GM12874 (cell line): Measurements from ENCODE around the gene RBM47.

Experiments
- CTCF ChIP-seq: IDR thresholded peaks from 2 replicates; pipeline ENCODE4 v1.5.1; 2011; ENCODE audit warnings: low read depth, mild to moderate bottlenecking, control low read depth, low read length, moderate library complexity; ENCODE audit not compliant: insufficient read depth

The RBM47 gene

GRCh38 chr4:40621592-40622512 lies 7.8 kb downstream of the RBM47 start:
- TF ChIP-seq CTCF: no peak

- TF ChIP-seq CTCF: no peak
These were observed 8.5 kb downstream of the RBM47 start for GRCh38 chr4:40621229-40621591.

DNA sequence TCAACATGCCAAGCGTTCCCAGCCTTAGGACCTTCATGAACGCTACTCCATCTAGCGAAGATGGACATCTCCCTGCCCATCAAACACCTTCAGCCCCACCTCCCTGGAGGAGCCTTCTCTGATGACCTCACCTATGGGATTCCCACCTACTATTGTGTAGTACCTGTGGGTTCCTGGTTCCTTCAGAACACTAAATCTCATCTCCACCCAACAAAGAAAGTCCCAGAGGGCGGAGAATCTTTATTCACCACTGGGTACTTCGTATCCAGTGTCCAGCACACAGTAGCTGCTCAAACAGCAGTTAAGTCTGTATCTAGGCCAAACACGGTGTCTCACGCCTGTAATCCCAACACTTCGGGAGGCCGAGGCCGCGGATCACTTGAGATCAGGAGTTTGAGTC lies 10.1 kb downstream of the RBM47 start:
- no peak for TF ChIP-seq CTCF

DNA sequence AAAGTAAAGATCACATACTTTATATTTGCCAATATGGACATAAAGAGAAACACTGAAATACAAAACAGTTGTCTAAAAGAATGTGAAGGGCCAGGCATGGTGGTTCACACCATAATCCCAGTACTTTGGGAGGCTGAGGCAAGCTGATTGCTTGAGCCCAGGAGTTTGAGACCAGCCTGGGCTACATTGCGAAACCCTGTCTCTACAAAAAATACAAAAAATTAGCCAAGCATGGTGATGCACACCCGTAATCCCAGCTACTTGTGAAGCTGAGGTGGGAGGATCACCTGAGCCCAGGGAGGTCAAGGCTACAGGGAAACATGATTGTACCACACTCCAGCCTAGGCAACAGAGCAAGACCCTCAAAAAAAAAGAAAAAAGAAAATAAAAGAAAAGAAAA lies 11.8 kb downstream of the RBM47 start:
- TF ChIP-seq CTCF: no peak

DNA sequence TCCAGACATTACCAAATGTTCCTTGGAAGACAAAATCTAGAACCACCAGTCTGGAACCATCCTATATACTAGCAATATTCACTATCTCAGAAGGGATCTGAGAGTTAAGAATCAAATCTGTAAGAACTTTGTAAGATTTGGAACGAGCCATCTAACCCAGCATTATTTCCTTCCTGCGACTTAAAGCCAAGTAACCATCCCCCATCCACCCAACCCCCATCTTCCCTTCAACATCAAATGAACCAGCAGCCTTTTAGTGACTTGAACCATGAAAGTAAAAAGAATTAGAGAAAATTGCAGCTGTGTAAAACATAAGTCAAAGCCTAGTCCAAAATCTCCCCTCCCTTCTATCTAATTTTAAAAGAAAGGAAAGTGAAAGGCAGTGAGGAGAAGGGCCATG lies 15.6 kb downstream of the RBM47 start:
- no peak for TF ChIP-seq CTCF

- TF ChIP-seq CTCF: no peak
These were observed 16.2 kb downstream of the RBM47 start for GRCh38 chr4:40613456-40613855.

GRCh38 chr4:40612831-40613230 lies 16.8 kb downstream of the RBM47 start:
- TF ChIP-seq CTCF: no peak
